ENCODE results near the gene ARMH1. TPM values are rescaled to one million over a fixed set of nuclear protein-coding genes. Genes with fewer than 3 reads are reported as not detected.
"Not testable (repeated sequence)": the region's sequence is repeated elsewhere in the genome, so short reads cannot be mapped to it uniquely, and the experiment has no call there.

ARMH1 gene
- total RNA-seq, 1 donor from 2014 or later: under 0.01 TPM

- no peak for DNase-seq (ENCODE audit: low read depth in 2 of 2)
Observed at GRCh38 chr1:44694863-44695478, 20.5 kb downstream of the ARMH1 start.

- no peak for DNase-seq (ENCODE audit: low read depth in 2 of 2)
Observed at GRCh38 chr1:44695671-44696070, 21.2 kb downstream of the ARMH1 start.

GRCh38 chr1:44696101-44696500 is 21.6 kb downstream of the ARMH1 start:
- no peak for DNase-seq (ENCODE audit: low read depth in 2 of 2)

GRCh38 chr1:44696789-44697345 is 22.4 kb downstream of the ARMH1 start:
- no peak for DNase-seq (ENCODE audit: low read depth in 2 of 2)

GRCh38 chr1:44698138-44698537 is 23.6 kb downstream of the ARMH1 start:
- no peak for DNase-seq (ENCODE audit: low read depth in 2 of 2)

GRCh38 chr1:44699375-44699774 is 24.9 kb downstream of the ARMH1 start:
- DNase-seq (ENCODE audit: low read depth in 2 of 2): not testable (repeated sequence)

- no peak for DNase-seq (ENCODE audit: low read depth in 2 of 2)
Observed at GRCh38 chr1:44700573-44700972, 26.1 kb downstream of the ARMH1 start.

- no peak for DNase-seq (ENCODE audit: low read depth in 2 of 2)
Observed at GRCh38 chr1:44701141-44701573, 26.6 kb downstream of the ARMH1 start.

- no peak for DNase-seq (ENCODE audit: low read depth in 2 of 2)
Observed at GRCh38 chr1:44705470-44705869, 31.0 kb downstream of the ARMH1 start.

GRCh38 chr1:44705938-44706337 is 31.4 kb downstream of the ARMH1 start:
- no peak for DNase-seq (ENCODE audit: low read depth in 2 of 2)

GRCh38 chr1:44707112-44707881 is 32.8 kb downstream of the ARMH1 start:
- DNase-seq (ENCODE audit: low read depth in 2 of 2): peak in 1 of 2 donors; percentile 68

GRCh38 chr1:44707959-44708831 is 33.7 kb downstream of the ARMH1 start:
- peak; percentile 63 to 64 for DNase-seq (ENCODE audit: low read depth in 2 of 2)

GRCh38 chr1:44713321-44713781 is 38.8 kb downstream of the ARMH1 start:
- no peak for DNase-seq (ENCODE audit: low read depth in 2 of 2)

- DNase-seq (ENCODE audit: low read depth in 2 of 2): no peak
Observed at GRCh38 chr1:44714532-44714931, 40.0 kb downstream of the ARMH1 start.

GRCh38 chr1:44714944-44715571 is 40.5 kb downstream of the ARMH1 start:
- peak; percentile 72 to 81 for DNase-seq (ENCODE audit: low read depth in 2 of 2)

- DNase-seq (ENCODE audit: low read depth in 2 of 2): no peak
Observed at GRCh38 chr1:44717156-44717555, 42.6 kb downstream of the ARMH1 start.

GRCh38 chr1:44717653-44718052 is 43.1 kb downstream of the ARMH1 start:
- no peak for DNase-seq (ENCODE audit: low read depth in 2 of 2)

- no peak for DNase-seq (ENCODE audit: low read depth in 2 of 2)
Observed at GRCh38 chr1:44718091-44718490, 43.6 kb downstream of the ARMH1 start.

- no peak for DNase-seq (ENCODE audit: low read depth in 2 of 2)
Observed at GRCh38 chr1:44719318-44719717, 44.8 kb downstream of the ARMH1 start.

GRCh38 chr1:44720281-44720680 is 45.8 kb downstream of the ARMH1 start:
- DNase-seq (ENCODE audit: low read depth in 2 of 2): no peak
